Esophagus muscularis mucosa (tissue), 4 donors: ENCODE data around the gene PLXNA4. TPM values are rescaled to one million over a fixed set of nuclear protein-coding genes. Genes with fewer than 3 reads are reported as not detected.

ENCODE experiments used
- DNase-seq: peaks from one replicate; pipeline ENCODE4 v3.0.0-alpha.2; 2017; ENCODE audit errors: extremely low spot score
- H3K27ac ChIP-seq, 4 donors: fragments of 200-600 bp; sonication (generic); replicated peaks in 1 of 4; 1 replicate in 3 of 4; 2 replicates in 1 of 4; pipeline ENCODE4 v1.5.1; 2016 to 2019; ENCODE audit warnings: mild to moderate bottlenecking in 1 of 4
- H3K27me3 ChIP-seq, 4 donors: fragments of 200-600 bp; sonication (generic); one replicate each; pipeline versions ENCODE4 v1.5.1 to v1.6.0; 2016 to 2019
- H3K36me3 ChIP-seq, 4 donors: fragments of 200-600 bp; sonication (generic); one replicate each; pipeline ENCODE4 v1.5.1; 2016 to 2019
- H3K4me1 ChIP-seq, 4 donors: fragments of 200-600 bp; sonication (generic); one replicate each; pipeline ENCODE4 v1.5.1; 2016 to 2019
- H3K4me3 ChIP-seq, 4 donors: fragments of 200-600 bp; sonication (generic); 1 replicate in 2 of 4; 2 replicates in 2 of 4; pipeline ENCODE4 v1.5.1; 2016 to 2019; ENCODE audit warnings: mild to moderate bottlenecking in 4 of 4, moderate library complexity in 1 of 4
- H3K9me3 ChIP-seq, 4 donors: fragments of 200-600 bp; sonication (generic); 1 replicate in 3 of 4; 2 replicates in 1 of 4; pipeline ENCODE4 v1.5.1; 2016 to 2019
- CTCF ChIP-seq, 3 experiments: fragments of 200-600 bp in 2 of 3; fragments of 450-650 bp in 1 of 3; sonication (generic) in 2 of 3; IDR thresholded peaks; one replicate each; pipeline ENCODE4 v1.5.1; 2017 to 2019; ENCODE audit warnings: antibody characterized with exemption in 3 of 3, mild to moderate bottlenecking in 2 of 3, moderate library complexity in 1 of 3
- EP300 ChIP-seq: sonication (generic); formaldehyde crosslinking; IDR thresholded peaks from one replicate; pipeline ENCODE4 v1.6.1; 2017; ENCODE audit warnings: antibody characterized with exemption
- POLR2A ChIP-seq: fragments of 450-650 bp; IDR thresholded peaks from one replicate; pipeline ENCODE4 v1.6.1; 2017; ENCODE audit warnings: antibody characterized with exemption, moderate library complexity, mild to moderate bottlenecking, low read depth
- POLR2AphosphoS5 ChIP-seq, 2 donors: sonication (generic); formaldehyde crosslinking; IDR thresholded peaks; one replicate each; pipeline ENCODE4 v1.6.1; 2017; ENCODE audit warnings: antibody characterized with exemption in 2 of 2
- WGBS: methylation state at CpG from one replicate; pipeline ENCODE4 v1.1.5; 2018; 5-methylcytosine and 5-hydroxymethylcytosine counted together
- intact Hi-C: fragments of 100-400 bp; cut with DNase I; formaldehyde crosslinking; loops from one replicate; pipeline ENCODE4 v1.15.1; 2023
- total RNA-seq, 4 donors: library from RNA; depleted of rRNA; stranded (reverse); fragments of >200 nt; gene quantifications; one replicate each; pipeline versions ENCODE4 v1.1.0 to v1.2.1, GENCODE V29; 2016

The PLXNA4 gene
- total RNA-seq, 4 donors from 2014 or later = 5.0 to 9.5 (median 6.6) TPM

GRCh38 chr7:132592936-132593335 lies 16.7 kb upstream of the PLXNA4 start:
- Histone ChIP-seq H3K4me1 (no peaks in the 10 kb centered on the region), H3K9me3 (no peaks in the 10 kb centered on the region)
- WGBS = 82% methylated on average over 6 of the region's 6 CpGs

GRCh38 chr7:132592231-132592920 lies 16.1 kb upstream of the PLXNA4 start:
- Histone ChIP-seq H3K9me3 (no peaks in the 10 kb centered on the region), H3K36me3 (no peaks in the 10 kb centered on the region), H3K4me1 (no peaks in the 10 kb centered on the region), H3K27ac (no peak overlapping the region), H3K4me3 (no peak overlapping the region), H3K27me3 (peaks cover 0 to 6% (median 0%) of the 10 kb centered on the region in 4 donors)
- DNase-seq = no peak
- 75% methylated on average over 12 of the region's 12 CpGs for WGBS
- TF ChIP-seq POLR2AphosphoS5 (IDR thresholded peaks at IDR 0.05) (no peak), EP300 (no peak), CTCF (IDR thresholded peaks at IDR 0.05) (no peak), POLR2A (no peak)
- intact Hi-C loops = no loop called here

More at GRCh38 chr7:132592936-132593335, 16.7 kb upstream of the PLXNA4 start:
- Histone ChIP-seq H3K27ac (no peak overlapping the region), H3K4me3 (no peak overlapping the region), H3K36me3 (no peaks in the 10 kb centered on the region), H3K27me3 (peaks cover 0 to 6% (median 0%) of the 10 kb centered on the region in 4 donors)
- TF ChIP-seq CTCF (IDR thresholded peaks at IDR 0.05) (no peak), POLR2AphosphoS5 (IDR thresholded peaks at IDR 0.05) (no peak), EP300 (no peak), POLR2A (no peak)
- intact Hi-C loops = no loop called here
- no peak for DNase-seq

GRCh38 chr7:132590162-132590561 lies 13.9 kb upstream of the PLXNA4 start:
- no peaks in the 10 kb centered on the region for H3K36me3 ChIP-seq
- no peak for DNase-seq
- H3K4me1 ChIP-seq = no peaks in the 10 kb centered on the region
- no peak overlapping the region for H3K27ac ChIP-seq
- intact Hi-C loops = no loop called here
- H3K9me3 ChIP-seq = no peaks in the 10 kb centered on the region
- WGBS = 82% methylated on average over 4 of the region's 4 CpGs
- TF ChIP-seq EP300 = no peak
- TF ChIP-seq POLR2A = no peak
- TF ChIP-seq POLR2AphosphoS5 (IDR thresholded peaks at IDR 0.05) = no peak
- no peak overlapping the region for H3K4me3 ChIP-seq
- peaks cover 0 to 6% (median 0%) of the 10 kb centered on the region in 4 donors for H3K27me3 ChIP-seq

GRCh38 chr7:132588596-132588995 lies 12.3 kb upstream of the PLXNA4 start:
- peaks cover 0 to 2% (median 0%) of the 10 kb centered on the region in 4 donors for H3K27me3 ChIP-seq
- no peaks in the 10 kb centered on the region for H3K4me1 ChIP-seq
- DNase-seq = no peak
- TF ChIP-seq POLR2AphosphoS5 (IDR thresholded peaks at IDR 0.05) (no peak), POLR2A (no peak), CTCF (IDR thresholded peaks at IDR 0.05) (no peak), EP300 (no peak)
- no peaks in the 10 kb centered on the region for H3K9me3 ChIP-seq
- no peak overlapping the region for H3K27ac ChIP-seq
- no peak overlapping the region for H3K4me3 ChIP-seq
- no peaks in the 10 kb centered on the region for H3K36me3 ChIP-seq
- intact Hi-C loops = no loop called here

- Histone ChIP-seq H3K9me3 (no peaks in the 10 kb centered on the region), H3K4me1 (no peaks in the 10 kb centered on the region), H3K36me3 (no peaks in the 10 kb centered on the region), H3K4me3 (no peak overlapping the region), H3K27me3 (no peaks in the 10 kb centered on the region), H3K27ac (no peak overlapping the region)
- 43% methylated on average over 7 of the region's 7 CpGs for WGBS
- intact Hi-C loops = loop anchor here (5.0 kb wide), 2 partner anchors 638 to 893 kb away; no protein-coding TSS in a partner anchor
- TF ChIP-seq CTCF (IDR thresholded peaks at IDR 0.05) (no peak), POLR2A (no peak), POLR2AphosphoS5 (IDR thresholded peaks at IDR 0.05) (no peak), EP300 (no peak)
- no peak for DNase-seq
These were observed 8.7 kb upstream of the PLXNA4 start for GRCh38 chr7:132584796-132585494.
